Ovary (tissue), 3 donors: ENCODE results near the gene ACER3.
A peak's percentile ranks its signal among the peaks of the same experiment; 100 is the strongest.

Source experiments
- POLR2A ChIP-seq: fragments of 450-650 bp; IDR thresholded peaks from one replicate; pipeline ENCODE4 v1.6.1; 2017; ENCODE audit warnings: antibody characterized with exemption, mild to moderate bottlenecking, moderate library complexity
- TF ChIP-seq, protein P1 (sequence below), 3 donors: fragments of 450-650 bp in 2 of 3; fragments of 200-600 bp in 1 of 3; IDR thresholded peaks; one replicate each; pipeline versions ENCODE4 v1.5.1 to v1.8.0; 2016 to 2022; ENCODE audit warnings: antibody characterized with exemption in 3 of 3, mild to moderate bottlenecking in 1 of 3
- donor health status: DM: no; HTN: no; CAD: no.

GRCh38 chr11:77066229-77067042, 205.7 kb downstream of the ACER3 start, which contains the start of gene CAPN5:
- TF ChIP-seq, protein P1, sequence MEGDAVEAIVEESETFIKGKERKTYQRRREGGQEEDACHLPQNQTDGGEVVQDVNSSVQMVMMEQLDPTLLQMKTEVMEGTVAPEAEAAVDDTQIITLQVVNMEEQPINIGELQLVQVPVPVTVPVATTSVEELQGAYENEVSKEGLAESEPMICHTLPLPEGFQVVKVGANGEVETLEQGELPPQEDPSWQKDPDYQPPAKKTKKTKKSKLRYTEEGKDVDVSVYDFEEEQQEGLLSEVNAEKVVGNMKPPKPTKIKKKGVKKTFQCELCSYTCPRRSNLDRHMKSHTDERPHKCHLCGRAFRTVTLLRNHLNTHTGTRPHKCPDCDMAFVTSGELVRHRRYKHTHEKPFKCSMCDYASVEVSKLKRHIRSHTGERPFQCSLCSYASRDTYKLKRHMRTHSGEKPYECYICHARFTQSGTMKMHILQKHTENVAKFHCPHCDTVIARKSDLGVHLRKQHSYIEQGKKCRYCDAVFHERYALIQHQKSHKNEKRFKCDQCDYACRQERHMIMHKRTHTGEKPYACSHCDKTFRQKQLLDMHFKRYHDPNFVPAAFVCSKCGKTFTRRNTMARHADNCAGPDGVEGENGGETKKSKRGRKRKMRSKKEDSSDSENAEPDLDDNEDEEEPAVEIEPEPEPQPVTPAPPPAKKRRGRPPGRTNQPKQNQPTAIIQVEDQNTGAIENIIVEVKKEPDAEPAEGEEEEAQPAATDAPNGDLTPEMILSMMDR (IDR thresholded peaks at IDR 0.05): peak; percentile 30 to 72 (median 49)
- peak; percentile 95 for TF ChIP-seq POLR2A
